GM21529 (cell line): ENCODE data around the gene ASCC3.
"Not testable (repeated sequence)": the region's sequence is repeated elsewhere in the genome, so short reads cannot be mapped to it uniquely, and the experiment has no call there.

Experiments
- ATAC-seq: cut with Tn5 transposase; IDR thresholded peaks from one replicate; pipeline ENCODE4 v1.9.1; 2021; ENCODE audit not compliant: unreplicated experiment

The ASCC3 gene

DNA sequence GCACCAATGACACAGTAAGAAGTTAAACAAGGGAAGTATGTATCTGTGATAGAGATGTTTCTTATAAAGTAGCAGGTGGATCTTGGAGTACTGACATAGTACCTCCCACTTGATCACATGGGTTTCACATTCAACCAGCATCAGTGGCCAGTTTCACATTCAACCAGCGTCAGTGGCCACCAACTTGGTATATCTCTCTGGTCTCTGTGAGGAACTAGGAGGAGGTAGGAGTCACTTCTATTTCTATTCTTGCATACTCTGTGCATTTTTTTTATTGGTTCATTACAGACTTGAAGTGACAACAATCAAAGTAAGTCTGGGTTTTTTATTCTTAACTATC, 216.1 kb downstream of the ASCC3 start:
- ATAC-seq: peak; percentile 100

DNA sequence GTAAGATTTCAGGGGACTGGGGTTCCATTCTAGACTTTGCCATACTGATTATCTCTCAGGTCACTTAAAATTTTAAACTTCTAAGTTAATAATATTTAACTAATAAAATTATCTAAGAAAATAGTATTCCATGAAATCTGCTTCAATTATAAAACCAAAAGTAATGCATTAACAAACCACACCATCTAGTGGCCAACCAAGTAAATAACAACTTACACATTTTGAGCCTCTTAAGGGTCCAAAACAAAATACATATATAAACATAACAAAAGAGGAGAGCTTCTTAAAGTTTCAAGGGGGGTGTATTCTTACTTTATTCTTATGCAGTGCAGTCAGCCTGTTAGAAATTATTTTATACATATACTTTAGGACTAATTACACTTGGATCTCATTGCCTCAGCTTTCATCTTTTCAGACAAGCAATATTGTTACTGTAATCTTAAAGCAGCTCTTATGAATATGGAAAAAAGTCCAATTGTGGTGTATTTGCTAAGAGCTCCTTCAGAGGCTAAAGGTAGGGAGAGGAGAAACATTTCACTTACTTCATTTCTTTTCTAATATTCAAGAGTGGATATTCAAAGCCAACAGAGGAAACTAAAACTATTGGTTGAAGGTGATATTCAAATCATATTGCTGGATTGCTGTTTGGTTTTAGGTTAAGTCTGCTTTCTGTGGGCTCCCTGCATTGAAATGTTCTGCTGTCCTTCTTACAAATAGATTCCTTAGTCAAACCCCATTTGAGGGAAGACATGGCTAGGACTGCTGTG, 216.7 kb downstream of the ASCC3 start:
- ATAC-seq: peak; percentile 29

DNA sequence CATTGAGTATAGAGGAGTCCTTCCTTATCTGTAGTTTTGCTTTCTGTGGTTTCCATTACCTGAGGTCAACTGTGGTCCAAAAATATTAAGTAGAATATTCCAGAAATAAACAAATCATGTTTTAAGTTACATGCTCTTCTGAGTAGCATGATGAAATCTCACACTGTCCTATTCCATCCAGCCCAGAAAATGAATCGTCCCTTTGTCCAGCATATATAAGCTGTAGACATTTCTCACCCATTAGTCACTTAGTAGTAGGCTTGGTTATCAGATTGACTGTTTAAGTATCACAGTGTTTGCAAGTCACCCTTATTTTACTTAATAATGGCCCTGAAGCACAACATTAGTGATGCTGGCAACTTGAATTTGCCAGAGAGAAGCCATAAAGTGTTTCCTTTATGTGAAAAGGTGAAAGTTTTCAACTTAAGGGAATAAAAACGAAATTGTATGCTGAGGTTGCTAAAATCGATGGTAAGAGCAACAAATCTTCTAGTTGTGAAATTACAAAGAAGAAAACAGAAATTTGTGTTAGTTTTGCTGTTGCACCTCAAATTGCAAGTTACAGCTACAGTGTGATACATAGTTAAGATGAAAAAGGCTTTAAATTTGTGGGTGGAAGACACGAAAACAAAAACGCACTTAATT, 217.8 kb downstream of the ASCC3 start:
- no peak for ATAC-seq

DNA sequence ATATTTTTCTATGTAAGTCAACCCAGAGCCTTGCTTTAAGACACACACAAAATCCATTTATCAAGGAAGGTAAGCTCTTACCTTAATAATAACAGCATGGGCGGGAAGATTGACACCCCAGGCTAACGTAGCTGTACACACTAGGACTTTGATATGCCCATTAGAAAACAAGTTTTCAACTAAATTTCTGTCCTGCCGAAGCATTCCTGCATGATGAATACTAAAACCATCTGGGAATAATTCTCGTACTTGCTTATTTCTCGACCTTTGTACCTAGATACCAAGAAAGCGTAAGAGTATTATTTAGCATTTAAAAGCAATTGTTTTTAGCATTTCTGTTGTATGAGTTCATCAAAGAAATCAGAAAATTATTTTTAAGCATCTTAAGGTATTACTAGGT, 218.9 kb downstream of the ASCC3 start:
- ATAC-seq: no peak

DNA sequence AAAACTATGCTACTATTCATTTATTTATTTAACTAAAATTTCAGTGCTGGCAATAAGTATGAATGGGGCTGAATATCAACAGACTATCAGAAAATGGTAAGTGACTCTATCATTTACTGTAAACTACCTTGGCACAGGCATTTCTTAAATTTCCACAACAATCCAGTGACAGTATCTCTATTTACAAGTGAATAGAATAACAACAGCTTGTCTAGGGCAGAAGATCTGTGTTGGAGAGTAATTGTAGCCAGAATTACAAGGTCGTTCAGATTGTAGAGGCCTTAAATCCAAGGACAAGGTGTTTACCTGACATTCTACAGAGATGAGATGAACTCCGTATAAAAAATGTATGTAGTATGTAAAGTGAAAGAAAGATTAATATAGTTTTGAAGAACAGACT, 222.6 kb downstream of the ASCC3 start:
- ATAC-seq: no peak

DNA sequence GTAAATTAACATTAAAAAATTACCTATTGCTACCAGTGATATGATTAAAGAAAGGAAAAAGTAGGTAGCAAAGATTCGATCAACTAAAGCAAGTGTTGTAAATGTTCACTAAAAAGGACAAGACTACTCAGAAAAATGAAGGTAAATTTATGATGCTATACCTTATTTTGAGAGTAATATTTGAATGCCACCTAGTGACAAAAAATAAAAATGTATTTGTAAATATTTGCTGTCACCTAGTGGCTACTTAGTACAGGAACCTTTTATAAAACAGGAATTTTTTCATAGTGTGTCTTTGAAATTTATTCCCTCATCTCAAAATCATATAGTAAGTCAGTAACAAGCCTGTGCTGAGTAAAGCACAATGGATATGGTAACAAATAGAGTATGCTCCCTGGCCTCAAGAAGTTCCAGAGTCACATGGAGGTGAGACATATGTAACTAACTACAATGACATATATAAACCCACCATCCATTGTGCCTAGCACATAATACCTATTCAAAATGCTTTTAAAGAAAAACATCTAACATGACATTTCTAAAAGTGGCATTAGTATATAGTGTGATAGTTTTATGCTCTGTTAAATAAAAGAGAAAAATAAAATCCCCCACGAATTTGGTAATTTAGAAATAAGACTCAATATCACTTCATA, 223.3 kb downstream of the ASCC3 start:
- peak; percentile 78 for ATAC-seq

DNA sequence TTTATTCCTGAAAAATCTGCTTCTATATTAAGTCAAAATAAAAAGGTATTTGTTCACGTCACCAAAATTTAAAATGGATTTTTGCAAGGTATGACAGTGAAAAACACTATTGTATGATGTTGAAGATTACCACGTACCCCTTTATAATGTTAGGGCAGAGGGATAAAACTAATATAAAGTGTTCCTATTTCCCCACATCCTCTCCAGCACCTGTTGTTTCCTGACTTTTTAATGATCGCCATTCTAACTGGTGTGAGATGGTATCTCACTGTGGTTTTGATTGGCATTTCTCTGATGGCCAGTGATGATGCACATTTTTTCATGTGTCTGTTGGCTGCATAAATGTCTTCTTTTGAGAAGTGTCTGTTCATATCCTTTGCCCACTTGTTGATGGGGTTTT, 240.0 kb downstream of the ASCC3 start:
- not testable (repeated sequence) for ATAC-seq

DNA sequence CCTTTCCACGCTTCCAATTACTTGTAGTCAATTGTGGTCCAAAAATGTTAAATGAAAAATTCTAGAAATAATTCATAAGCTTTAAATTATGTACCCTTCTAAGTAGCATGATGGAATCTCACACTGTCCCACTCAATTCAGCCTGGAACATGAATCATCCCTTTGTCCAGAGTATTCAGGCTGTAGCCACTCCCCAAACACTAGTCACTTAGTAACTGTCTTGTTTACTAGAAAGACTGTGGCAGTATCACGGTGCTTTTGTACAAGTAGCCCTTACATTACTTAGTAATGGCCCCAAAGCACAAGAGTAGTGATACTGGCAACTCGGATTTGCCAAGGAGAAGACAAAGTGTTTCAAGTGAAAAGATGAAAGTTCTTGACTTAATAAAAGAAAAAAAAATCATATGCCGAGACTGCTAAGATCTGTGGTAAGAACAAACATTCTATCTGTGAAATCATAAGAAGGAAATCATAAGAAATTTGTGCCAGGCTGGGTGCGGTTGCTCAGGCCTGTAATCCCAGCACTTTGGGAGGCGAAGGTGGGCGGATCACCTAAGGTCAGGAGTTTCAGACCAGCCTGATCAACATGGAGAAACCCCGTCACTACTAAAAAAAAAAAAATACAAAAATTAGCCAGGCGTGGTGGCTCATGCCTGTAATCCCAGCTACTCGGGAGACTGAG, 247.9 kb downstream of the ASCC3 start:
- no peak for ATAC-seq

DNA sequence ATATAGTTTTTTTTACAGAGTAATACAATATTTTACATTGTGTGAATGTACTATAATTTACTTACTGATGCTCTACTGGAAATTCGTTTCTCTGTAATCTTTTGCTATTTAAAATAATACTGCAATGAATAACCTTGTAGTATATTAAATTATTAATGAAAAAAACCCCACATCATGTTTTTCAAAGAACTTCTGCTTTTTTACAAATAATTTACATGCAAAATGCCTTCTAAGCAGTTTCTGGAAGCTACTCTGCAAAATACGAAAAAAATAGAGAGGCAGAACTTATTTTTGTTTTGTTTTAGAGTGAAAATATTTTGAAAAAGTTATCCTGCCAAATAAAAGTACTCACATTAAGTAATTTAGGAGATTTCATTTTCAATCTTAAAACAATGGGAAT, 250.6 kb downstream of the ASCC3 start:
- no peak for ATAC-seq

DNA sequence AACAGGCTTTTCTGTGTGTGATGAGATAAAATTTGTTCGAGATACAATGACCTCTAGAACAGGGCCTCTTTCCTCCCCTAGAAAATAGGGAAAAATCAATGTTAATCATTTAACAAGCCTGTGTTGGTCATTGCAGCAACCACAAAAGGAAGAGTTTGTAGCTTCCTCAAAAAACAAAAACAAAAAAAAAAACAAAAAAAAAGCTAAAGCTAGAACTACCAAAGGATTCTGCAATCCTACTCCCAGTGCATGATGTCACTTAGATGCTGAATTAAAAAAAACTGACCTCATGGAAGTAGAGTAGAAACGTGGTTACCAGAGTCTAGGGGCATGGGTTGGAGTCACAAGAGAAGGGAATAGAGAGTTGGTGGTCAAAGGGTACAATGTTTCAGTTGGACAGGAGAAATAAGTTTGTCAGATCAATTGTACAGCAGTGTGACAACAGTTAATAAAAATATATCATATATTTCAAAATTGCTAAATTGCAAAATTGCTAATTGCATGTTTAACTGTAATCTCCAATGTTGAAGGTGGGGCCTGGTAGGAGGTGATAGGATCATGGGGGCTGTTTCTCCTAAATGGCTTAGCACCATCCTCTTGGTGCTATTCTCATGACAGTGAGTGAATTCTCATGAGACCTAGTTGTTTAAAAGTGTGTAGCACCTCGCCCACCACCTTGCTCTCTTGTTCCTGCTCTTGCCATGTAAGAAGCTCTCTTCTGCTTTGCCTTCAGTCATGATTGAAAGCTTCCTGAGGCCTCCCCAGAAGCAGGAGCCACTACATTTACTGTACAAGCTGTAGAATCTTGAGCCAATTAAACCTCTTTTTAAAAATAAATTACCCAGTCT, 253.0 kb downstream of the ASCC3 start:
- ATAC-seq: no peak

DNA sequence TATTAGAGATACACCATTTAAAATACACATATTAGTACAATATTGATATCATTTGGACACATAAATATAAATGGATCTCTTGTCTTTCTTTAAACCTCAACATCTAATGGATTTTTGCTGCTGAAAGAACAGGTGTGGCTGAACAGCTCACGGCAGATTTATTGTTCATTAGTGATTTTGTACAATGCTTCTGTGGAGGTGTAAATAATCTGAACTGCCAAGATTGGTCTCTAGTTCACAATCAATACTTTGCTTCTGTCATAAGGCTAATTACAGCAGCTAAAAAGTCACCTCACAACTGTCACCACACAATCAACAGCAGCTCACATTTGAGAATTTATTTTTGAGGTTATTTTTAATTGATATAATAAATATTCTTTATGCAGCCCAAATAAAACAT, 254.4 kb downstream of the ASCC3 start:
- ATAC-seq: no peak

DNA sequence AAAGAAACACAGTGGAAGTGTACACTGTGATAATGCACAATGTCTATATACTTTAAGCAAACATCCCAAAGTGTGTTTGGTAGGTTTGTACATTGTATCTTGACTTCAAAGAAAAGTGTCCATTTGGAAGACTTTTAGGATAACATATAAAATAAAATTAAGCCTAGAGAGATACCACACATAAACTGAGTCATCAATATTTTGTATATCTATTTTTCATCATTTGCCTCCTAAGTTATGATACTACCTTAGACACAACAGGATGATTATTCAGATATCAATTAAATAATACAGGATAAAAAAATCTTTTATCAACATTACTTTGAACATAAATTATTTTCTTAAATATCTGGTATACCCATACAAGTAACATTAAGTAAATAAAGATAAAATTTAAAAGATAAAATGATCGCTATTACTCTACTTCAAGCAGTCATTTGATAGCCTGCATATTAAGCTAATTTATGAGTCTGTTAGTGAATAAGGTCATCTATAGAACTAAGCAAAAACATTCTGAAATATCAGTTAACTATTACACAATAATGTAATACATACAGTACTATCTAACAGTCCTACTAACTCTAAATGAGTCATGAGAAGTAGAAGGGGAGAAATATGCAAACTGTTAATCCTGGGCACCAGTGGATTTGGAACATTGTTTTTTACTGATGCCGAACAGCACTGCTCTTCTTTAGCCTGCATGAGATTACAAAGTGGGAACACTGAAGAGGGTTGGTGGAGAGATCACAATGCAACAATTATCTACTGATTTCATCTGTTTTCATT, 258.0 kb downstream of the ASCC3 start:
- ATAC-seq: no peak

DNA sequence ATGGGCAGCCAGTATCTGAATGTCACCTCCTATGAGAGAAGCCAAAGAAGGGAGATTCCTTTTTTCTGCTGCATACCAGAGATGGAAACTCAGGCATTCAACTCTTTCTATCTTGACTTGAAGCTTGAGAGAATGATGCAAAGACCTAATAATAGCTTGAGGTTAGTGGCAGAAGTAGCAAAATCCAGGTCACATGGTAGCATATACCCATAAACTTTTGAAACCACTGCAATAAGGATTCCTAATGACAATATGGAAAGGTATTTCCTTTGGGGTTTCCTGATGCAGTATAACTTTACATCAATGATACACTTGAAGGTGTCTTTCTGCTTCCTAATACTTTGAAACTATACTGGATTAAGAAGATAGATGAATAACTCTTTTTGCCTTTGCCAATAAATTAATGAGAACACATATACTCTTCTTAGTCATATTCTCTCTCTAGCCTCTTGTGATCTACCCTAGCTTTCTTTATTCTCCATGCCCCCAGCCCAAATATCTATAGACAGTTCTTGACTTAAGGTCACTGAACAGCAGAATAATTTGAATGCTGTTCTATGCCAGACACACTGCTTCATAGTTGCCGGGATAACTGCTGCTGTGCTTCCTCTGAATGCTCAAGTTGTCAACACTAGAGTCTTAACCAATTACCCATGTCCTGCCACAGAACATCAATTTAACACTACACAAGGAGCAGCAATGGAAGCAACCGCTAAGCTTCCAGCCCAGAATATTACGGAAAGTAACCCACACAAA, 260.9 kb downstream of the ASCC3 start:
- no peak for ATAC-seq

DNA sequence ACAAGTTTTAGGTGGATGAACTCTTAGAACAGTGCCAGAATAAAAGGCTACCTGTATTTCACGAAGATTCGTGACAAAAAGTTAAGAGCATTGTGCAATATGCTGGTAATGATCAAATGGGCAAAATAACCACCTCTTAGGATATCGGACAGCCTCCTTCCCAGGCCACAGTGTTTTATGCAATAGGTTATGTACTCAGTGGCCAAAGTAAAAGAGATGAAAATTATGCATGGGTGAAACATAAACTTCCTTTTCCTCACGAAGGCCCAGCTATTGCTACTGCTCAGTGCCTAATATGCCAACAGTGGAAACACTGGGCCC, 262.8 kb downstream of the ASCC3 start:
- ATAC-seq: peak; percentile 10

DNA sequence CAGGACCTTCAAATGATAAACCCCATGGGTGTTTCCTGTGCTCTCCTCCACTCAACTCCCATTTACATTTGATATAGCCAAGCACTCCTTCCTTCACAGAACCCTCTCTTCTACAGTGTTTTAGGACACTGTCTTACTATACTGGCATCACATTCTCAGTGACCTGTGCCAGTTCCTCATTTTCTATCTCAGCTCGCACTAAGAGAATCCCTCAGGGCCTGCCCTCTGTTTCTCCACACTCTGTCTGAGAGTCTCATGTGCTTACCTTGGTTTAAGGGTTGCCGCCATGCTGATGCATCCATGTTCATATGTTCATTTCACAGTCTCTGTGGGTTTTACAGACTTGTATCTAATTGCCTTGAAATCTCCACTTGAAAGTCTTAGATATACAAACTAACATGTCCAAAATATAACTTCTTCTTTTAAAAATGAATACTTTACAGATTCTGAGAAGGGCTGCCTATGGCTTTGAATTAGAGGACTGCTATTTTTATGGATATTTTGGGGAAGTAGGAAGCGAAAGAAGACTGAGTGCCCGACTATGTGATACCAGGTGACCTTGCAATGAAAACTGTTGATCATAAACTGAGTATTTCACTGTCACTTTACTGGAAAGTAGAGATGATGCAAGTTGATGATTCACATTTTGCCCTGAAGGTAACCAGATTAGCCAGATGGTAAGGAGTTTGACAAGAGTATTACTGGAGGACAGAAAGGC, 263.3 kb downstream of the ASCC3 start:
- peak; percentile 64 for ATAC-seq

DNA sequence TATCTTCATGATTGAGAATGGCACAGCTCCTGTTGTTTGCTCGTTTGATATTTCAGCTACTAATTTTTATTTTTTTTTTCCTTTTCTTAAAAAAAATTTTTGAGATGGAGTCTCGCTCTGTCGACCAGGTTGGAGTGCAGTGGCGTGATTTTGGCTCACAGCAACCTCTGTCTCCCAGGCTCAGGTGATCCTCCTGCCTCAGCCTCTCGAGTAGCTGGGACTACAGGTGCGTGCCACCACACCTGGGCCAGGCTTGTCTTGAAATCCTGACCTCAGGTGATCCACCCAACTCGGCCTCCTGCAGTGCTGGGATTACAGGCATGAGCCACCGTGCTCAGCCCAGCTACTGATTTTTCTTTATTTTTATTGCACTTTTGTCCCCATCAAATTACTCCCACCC, 266.2 kb downstream of the ASCC3 start:
- no peak for ATAC-seq

DNA sequence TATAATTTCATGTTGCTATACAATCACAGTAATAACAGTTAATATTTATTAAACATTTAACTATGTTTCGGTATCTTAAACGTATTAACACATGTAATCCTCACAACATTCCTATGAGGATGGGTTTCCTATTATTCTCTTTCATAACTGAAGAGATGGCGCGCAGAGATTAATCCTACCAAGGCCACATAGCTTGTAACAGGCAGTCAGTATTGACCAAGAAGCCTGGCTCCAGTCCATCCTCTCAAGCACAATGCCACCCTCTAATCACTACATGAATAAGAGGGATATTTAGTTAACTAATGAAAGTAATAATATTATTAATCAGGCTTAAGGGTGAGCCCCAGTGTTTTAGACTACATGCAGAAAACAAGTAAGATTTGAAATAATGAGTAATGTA, 266.7 kb downstream of the ASCC3 start:
- ATAC-seq: no peak

DNA sequence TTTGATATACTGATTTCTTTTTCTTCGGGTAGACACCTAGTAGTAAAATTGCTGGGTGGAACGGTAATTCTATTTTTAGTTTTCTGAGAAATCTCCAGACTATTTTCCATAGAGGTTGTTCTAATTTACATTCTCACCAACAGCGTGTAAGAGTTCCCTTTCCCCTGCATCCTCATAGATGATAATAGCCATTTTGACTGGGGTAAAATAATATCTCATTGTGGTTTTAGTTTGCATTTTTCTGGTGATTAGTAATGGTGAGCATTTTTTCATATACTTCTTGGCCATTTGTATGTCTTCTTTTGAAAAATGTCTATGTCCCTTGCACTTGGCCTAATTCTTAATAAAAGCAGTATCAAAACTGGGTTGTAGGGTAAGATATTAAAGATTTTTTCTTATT, 267.5 kb downstream of the ASCC3 start:
- no peak for ATAC-seq

DNA sequence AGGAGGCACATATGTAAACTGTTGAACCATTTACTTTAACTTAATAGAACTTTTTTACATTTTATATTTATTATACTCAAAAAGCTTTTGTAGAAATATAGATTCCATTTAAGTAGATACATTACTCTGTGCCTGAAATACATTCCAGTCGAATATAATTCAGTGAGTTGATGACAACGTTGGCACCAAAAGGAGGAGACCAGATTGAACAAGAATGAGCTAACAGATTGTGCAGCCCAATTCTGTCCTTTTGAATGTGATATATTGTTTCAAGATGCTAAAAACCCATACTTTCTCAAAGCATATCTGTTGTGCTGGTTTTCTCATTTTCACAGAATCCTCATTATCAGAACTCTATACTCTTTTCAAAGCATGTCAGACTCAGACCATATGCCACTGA, 269.0 kb downstream of the ASCC3 start:
- ATAC-seq: no peak
